ENCODE measurements around the gene ADPGK.

The ADPGK gene

GRCh38 chr15:72778796-72779195 lies 4.8 kb downstream of the ADPGK start:
- Histone ChIP-seq H3K9me3 (ENCODE audit: control insufficient read depth, insufficient read depth, low read length) (no peaks in the 10 kb centered on the region), H3K4me3 (ENCODE audit: low read length) (no peak overlapping the region), H3K27me3 (ENCODE audit: control insufficient read depth, insufficient read depth, low read length) (no peaks in the 10 kb centered on the region), H3K27ac (ENCODE audit: low read length) (no peak overlapping the region), H3K36me3 (ENCODE audit: control insufficient read depth, insufficient read depth, low read length) (peaks cover 4% of the 10 kb centered on the region; the same call in 1 of the 2 replicates), H3K4me1 (ENCODE audit: control insufficient read depth, insufficient read depth, low read length) (no peaks in the 10 kb centered on the region; the same call in 1 of the 2 replicates)
- no peak for DNase-seq (ENCODE audit: low read depth, low spot score)
- WGBS (ENCODE audit: insufficient coverage, insufficient read length), result no CpG with 5 or more reads among the region's 6 CpGs

GRCh38 chr15:72774696-72775383 lies 8.7 kb downstream of the ADPGK start:
- Histone ChIP-seq H3K9me3 (ENCODE audit: control insufficient read depth, insufficient read depth, low read length) (no peaks in the 10 kb centered on the region), H3K27ac (ENCODE audit: low read length) (no peak overlapping the region), H3K27me3 (ENCODE audit: control insufficient read depth, insufficient read depth, low read length) (no peaks in the 10 kb centered on the region), H3K4me1 (ENCODE audit: control insufficient read depth, insufficient read depth, low read length) (no peaks in the 10 kb centered on the region; the same call in 1 of the 2 replicates), H3K36me3 (ENCODE audit: control insufficient read depth, insufficient read depth, low read length) (peaks cover 4% of the 10 kb centered on the region; the same call in 1 of the 2 replicates), H3K4me3 (ENCODE audit: low read length) (no peak overlapping the region)
- no CpG with 5 or more reads among the region's 2 CpGs for WGBS (ENCODE audit: insufficient coverage, insufficient read length)
- DNase-seq (ENCODE audit: low read depth, low spot score), result no peak

GRCh38 chr15:72771329-72771725 lies 12.2 kb downstream of the ADPGK start:
- peaks cover 4% of the 10 kb centered on the region; the same call in 1 of the 2 replicates for H3K36me3 ChIP-seq (ENCODE audit: control insufficient read depth, insufficient read depth, low read length)
- WGBS (ENCODE audit: insufficient coverage, insufficient read length), result no CpG with 5 or more reads among the region's 1 CpG

GRCh38 chr15:72770673-72771328 lies 12.8 kb downstream of the ADPGK start:
- no CpG with 5 or more reads among the region's 6 CpGs for WGBS (ENCODE audit: insufficient coverage, insufficient read length)
- Histone ChIP-seq H3K27me3 (ENCODE audit: control insufficient read depth, insufficient read depth, low read length) (no peaks in the 10 kb centered on the region), H3K36me3 (ENCODE audit: control insufficient read depth, insufficient read depth, low read length) (peaks cover 4% of the 10 kb centered on the region; the same call in 1 of the 2 replicates), H3K4me3 (ENCODE audit: low read length) (no peak overlapping the region), H3K4me1 (ENCODE audit: control insufficient read depth, insufficient read depth, low read length) (no peaks in the 10 kb centered on the region; the same call in 1 of the 2 replicates), H3K9me3 (ENCODE audit: control insufficient read depth, insufficient read depth, low read length) (no peaks in the 10 kb centered on the region), H3K27ac (ENCODE audit: low read length) (no peak overlapping the region)
- DNase-seq (ENCODE audit: low read depth, low spot score), result no peak

More at GRCh38 chr15:72771329-72771725, 12.2 kb downstream of the ADPGK start:
- Histone ChIP-seq H3K27me3 (ENCODE audit: control insufficient read depth, insufficient read depth, low read length) (no peaks in the 10 kb centered on the region), H3K4me3 (ENCODE audit: low read length) (no peak overlapping the region), H3K4me1 (ENCODE audit: control insufficient read depth, insufficient read depth, low read length) (no peaks in the 10 kb centered on the region; the same call in 1 of the 2 replicates), H3K27ac (ENCODE audit: low read length) (no peak overlapping the region), H3K9me3 (ENCODE audit: control insufficient read depth, insufficient read depth, low read length) (no peaks in the 10 kb centered on the region)
- DNase-seq (ENCODE audit: low read depth, low spot score), result no peak

- no peak for DNase-seq (ENCODE audit: low read depth, low spot score)
- Histone ChIP-seq H3K27ac (ENCODE audit: low read length) (no peak overlapping the region), H3K4me1 (ENCODE audit: control insufficient read depth, insufficient read depth, low read length) (no peaks in the 10 kb centered on the region), H3K9me3 (ENCODE audit: control insufficient read depth, insufficient read depth, low read length) (no peaks in the 10 kb centered on the region), H3K36me3 (ENCODE audit: control insufficient read depth, insufficient read depth, low read length) (no peaks in the 10 kb centered on the region; the same call in 1 of the 2 replicates), H3K4me3 (ENCODE audit: low read length) (no peak overlapping the region), H3K27me3 (ENCODE audit: control insufficient read depth, insufficient read depth, low read length) (no peaks in the 10 kb centered on the region)
- WGBS (ENCODE audit: insufficient coverage, insufficient read length), result no CpG with 5 or more reads among the region's 2 CpGs
These were observed 16.8 kb downstream of the ADPGK start for GRCh38 chr15:72766780-72767179.

GRCh38 chr15:72766025-72766424 lies 17.5 kb downstream of the ADPGK start:
- WGBS (ENCODE audit: insufficient coverage, insufficient read length), result no CpG with 5 or more reads among the region's 2 CpGs
- DNase-seq (ENCODE audit: low read depth, low spot score), result no peak
- H3K36me3 ChIP-seq (ENCODE audit: control insufficient read depth, insufficient read depth, low read length), result no peaks in the 10 kb centered on the region; the same call in 1 of the 2 replicates

GRCh38 chr15:72764656-72765055 lies 18.9 kb downstream of the ADPGK start:
- WGBS (ENCODE audit: insufficient coverage, insufficient read length), result no CpG with 5 or more reads among the region's 3 CpGs
- Histone ChIP-seq H3K27me3 (ENCODE audit: control insufficient read depth, insufficient read depth, low read length) (no peaks in the 10 kb centered on the region), H3K27ac (ENCODE audit: low read length) (no peak overlapping the region), H3K9me3 (ENCODE audit: control insufficient read depth, insufficient read depth, low read length) (no peaks in the 10 kb centered on the region), H3K4me3 (ENCODE audit: low read length) (no peak overlapping the region), H3K36me3 (ENCODE audit: control insufficient read depth, insufficient read depth, low read length) (0 out of 2 replicates have a peak, but pooled peaks cover 3% of the 10 kb centered on the region), H3K4me1 (ENCODE audit: control insufficient read depth, insufficient read depth, low read length) (no peaks in the 10 kb centered on the region)
- DNase-seq (ENCODE audit: low read depth, low spot score), result no peak

More at GRCh38 chr15:72766025-72766424, 17.5 kb downstream of the ADPGK start:
- Histone ChIP-seq H3K4me3 (ENCODE audit: low read length) (no peak overlapping the region), H3K27ac (ENCODE audit: low read length) (no peak overlapping the region), H3K27me3 (ENCODE audit: control insufficient read depth, insufficient read depth, low read length) (no peaks in the 10 kb centered on the region), H3K4me1 (ENCODE audit: control insufficient read depth, insufficient read depth, low read length) (no peaks in the 10 kb centered on the region), H3K9me3 (ENCODE audit: control insufficient read depth, insufficient read depth, low read length) (no peaks in the 10 kb centered on the region)

GRCh38 chr15:72760590-72761260 lies 22.8 kb downstream of the ADPGK start:
- Histone ChIP-seq H3K4me1 (ENCODE audit: control insufficient read depth, insufficient read depth, low read length) (no peaks in the 10 kb centered on the region), H3K36me3 (ENCODE audit: control insufficient read depth, insufficient read depth, low read length) (peaks cover 6% of the 10 kb centered on the region; the same call in 1 of the 2 replicates), H3K9me3 (ENCODE audit: control insufficient read depth, insufficient read depth, low read length) (no peaks in the 10 kb centered on the region), H3K27ac (ENCODE audit: low read length) (no peak overlapping the region), H3K4me3 (ENCODE audit: low read length) (no peak overlapping the region), H3K27me3 (ENCODE audit: control insufficient read depth, insufficient read depth, low read length) (no peaks in the 10 kb centered on the region)
- WGBS (ENCODE audit: insufficient coverage, insufficient read length), result no CpG with 5 or more reads among the region's 5 CpGs
- no peak for DNase-seq (ENCODE audit: low read depth, low spot score)

GRCh38 chr15:72758182-72758581 lies 25.4 kb downstream of the ADPGK start:
- H3K36me3 ChIP-seq (ENCODE audit: control insufficient read depth, insufficient read depth, low read length), result peaks cover 7% of the 10 kb centered on the region; the same call in 1 of the 2 replicates
- H3K27me3 ChIP-seq (ENCODE audit: control insufficient read depth, insufficient read depth, low read length), result no peaks in the 10 kb centered on the region
- no peak for DNase-seq (ENCODE audit: low read depth, low spot score)
- WGBS (ENCODE audit: insufficient coverage, insufficient read length), result no CpG with 5 or more reads among the region's 3 CpGs
- H3K4me3 ChIP-seq (ENCODE audit: low read length), result no peak overlapping the region
- no peak overlapping the region for H3K27ac ChIP-seq (ENCODE audit: low read length)
- H3K4me1 ChIP-seq (ENCODE audit: control insufficient read depth, insufficient read depth, low read length), result no peaks in the 10 kb centered on the region
- H3K9me3 ChIP-seq (ENCODE audit: control insufficient read depth, insufficient read depth, low read length), result no peaks in the 10 kb centered on the region

- DNase-seq (ENCODE audit: low read depth, low spot score), result no peak
- no peak overlapping the region for H3K27ac ChIP-seq (ENCODE audit: low read length)
- H3K4me1 ChIP-seq (ENCODE audit: control insufficient read depth, insufficient read depth, low read length), result no peaks in the 10 kb centered on the region
- peaks cover 17% of the 10 kb centered on the region for H3K36me3 ChIP-seq (ENCODE audit: control insufficient read depth, insufficient read depth, low read length)
- no peak overlapping the region for H3K4me3 ChIP-seq (ENCODE audit: low read length)
- no peaks in the 10 kb centered on the region for H3K9me3 ChIP-seq (ENCODE audit: control insufficient read depth, insufficient read depth, low read length)
- no peaks in the 10 kb centered on the region for H3K27me3 ChIP-seq (ENCODE audit: control insufficient read depth, insufficient read depth, low read length)
- no CpG with 5 or more reads among the region's 6 CpGs for WGBS (ENCODE audit: insufficient coverage, insufficient read length)
These were observed 29.5 kb downstream of the ADPGK start for GRCh38 chr15:72754096-72754495.
